GM12801 (cell line): ENCODE results near the gene PRKCZ.

Experiments
- TF ChIP-seq, protein P1 (sequence below): IDR thresholded peaks from one replicate; pipeline ENCODE4 v1.5.1; 2011; ENCODE audit warnings: control low read depth; ENCODE audit not compliant: insufficient read length; ENCODE audit errors: extremely low read depth

The PRKCZ gene

DNA sequence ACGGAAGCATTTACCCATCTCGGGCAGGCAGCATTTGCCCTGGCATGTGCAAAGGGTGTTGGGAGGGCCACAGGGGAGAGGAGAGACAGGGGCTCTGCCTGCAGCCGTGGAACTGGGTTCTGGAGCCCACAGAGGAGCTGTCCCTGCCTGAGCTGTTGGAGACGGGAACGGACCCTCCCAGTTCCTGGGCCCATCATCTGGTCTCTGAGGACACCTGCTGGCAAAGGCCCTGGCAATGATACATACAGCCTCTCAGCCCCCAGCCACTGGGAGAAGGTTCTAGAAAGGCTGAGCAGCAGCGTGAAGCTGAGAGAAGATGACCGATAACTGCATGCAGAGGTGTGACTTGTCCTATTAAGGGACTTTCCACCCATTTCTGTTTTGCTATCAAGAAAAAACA lies 113.0 kb downstream of the PRKCZ start:
- TF ChIP-seq, protein P1, sequence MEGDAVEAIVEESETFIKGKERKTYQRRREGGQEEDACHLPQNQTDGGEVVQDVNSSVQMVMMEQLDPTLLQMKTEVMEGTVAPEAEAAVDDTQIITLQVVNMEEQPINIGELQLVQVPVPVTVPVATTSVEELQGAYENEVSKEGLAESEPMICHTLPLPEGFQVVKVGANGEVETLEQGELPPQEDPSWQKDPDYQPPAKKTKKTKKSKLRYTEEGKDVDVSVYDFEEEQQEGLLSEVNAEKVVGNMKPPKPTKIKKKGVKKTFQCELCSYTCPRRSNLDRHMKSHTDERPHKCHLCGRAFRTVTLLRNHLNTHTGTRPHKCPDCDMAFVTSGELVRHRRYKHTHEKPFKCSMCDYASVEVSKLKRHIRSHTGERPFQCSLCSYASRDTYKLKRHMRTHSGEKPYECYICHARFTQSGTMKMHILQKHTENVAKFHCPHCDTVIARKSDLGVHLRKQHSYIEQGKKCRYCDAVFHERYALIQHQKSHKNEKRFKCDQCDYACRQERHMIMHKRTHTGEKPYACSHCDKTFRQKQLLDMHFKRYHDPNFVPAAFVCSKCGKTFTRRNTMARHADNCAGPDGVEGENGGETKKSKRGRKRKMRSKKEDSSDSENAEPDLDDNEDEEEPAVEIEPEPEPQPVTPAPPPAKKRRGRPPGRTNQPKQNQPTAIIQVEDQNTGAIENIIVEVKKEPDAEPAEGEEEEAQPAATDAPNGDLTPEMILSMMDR = no peak

GRCh38 chr1:2165646-2166045 lies 115.4 kb downstream of the PRKCZ start:
- TF ChIP-seq, protein P1 = no peak

DNA sequence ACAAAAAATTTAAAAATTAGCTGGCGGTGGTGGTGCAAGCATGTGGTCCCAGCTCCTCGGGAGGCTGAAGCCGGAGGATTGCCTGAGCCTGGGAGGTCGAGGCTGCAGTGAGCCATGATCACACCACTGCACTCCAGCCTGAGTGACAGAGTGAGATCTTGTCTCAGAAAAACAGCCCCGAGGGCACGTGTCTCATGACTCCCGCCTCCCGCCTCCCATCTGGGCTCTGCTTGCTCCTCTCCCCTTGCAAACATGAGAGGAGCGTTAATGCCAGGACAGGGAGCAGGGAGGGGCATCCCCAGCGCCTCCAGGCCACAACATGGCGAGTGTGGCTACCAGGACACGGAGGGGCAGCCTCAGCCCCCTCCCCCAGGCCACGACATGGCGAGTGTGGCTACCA lies 116.0 kb downstream of the PRKCZ start:
- TF ChIP-seq, protein P1 = no peak

DNA sequence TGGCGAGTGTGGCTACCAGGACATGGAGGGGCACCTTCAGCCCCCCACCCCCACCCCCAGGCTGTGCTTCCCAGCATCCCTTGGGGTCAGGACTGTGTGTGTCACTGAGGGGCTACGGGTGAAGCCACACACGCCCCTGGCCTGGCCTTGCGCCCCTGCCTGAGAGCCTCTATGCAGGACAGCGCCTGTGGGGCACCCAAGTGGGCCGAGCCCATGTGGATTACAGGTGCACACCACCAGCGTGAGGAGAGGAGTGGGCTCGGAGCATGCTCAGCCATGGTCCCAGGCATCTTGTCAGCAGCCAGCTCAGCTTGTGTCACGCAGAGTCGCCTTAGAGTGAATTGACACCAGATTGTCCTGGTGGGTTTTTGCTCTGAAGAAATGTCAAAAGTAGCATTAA lies 116.5 kb downstream of the PRKCZ start:
- TF ChIP-seq, protein P1 = no peak

- TF ChIP-seq, protein P1 = no peak
Measured at GRCh38 chr1:2168090-2168489, 117.9 kb downstream of the PRKCZ start.

- TF ChIP-seq, protein P1 = no peak
Measured at GRCh38 chr1:2168535-2168934, 118.3 kb downstream of the PRKCZ start.

DNA sequence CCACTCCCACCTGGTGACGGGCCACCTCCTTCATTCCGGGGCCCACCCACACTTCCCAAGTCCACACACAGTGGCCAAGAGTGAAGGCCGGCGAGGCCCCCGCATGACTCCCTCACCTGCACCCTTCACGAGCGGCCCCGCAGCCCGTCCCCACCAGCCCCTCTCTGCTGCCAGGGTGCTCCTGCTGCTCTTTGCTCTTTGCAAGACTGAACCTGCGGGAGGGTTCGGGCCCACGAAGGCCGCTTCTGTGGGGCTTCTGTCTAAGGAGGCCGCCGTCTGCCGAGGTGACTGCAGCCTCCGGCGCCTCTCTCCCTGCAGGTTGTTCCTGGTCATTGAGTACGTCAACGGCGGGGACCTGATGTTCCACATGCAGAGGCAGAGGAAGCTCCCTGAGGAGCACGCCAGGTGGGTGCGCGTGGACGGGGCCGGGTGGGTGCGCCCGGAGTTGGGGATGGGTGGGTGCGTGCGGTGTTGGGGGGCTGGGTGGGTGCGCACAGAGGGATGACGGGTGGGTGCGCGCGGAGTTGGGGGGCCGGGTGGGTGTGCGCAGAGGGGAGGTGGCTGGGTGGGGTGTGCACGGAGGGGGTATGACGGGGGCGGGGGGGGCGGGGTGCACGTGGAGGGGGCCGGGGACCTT lies 119.1 kb downstream of the PRKCZ start:
- TF ChIP-seq, protein P1 = no peak
